Endothelial cell of umbilical vein (primary cell): Measurements from ENCODE around the gene SEC11A. TPM values are rescaled to one million over a fixed set of nuclear protein-coding genes. Genes with fewer than 3 reads are reported as not detected.

ENCODE experiments used
- BruUV-seq: library from RNA; stranded (reverse); fragments of 400-500 nt; replicated peaks from 2 replicates; lab custom pipeline; 2021; lab: Mats Ljungman, UMichigan
- CTCF ChIA-PET: fragments of 300-600, 350-600 bp; sonication (Branson Sonifier 250); formaldehyde crosslinking; loops from one replicate; lab custom pipeline; 2021; ENCODE audit warnings: antibody characterized with exemption, inconsistent platforms; lab: Charles Lee
- POLR2A ChIA-PET: fragments of 300-600, 350-600 bp; sonication (Branson Sonifier 250); formaldehyde crosslinking; loops from one replicate; lab custom pipeline; 2021; ENCODE audit warnings: antibody characterized with exemption, inconsistent platforms; lab: Charles Lee
- DNase-seq: peaks from one replicate; pipeline ENCODE4 v3.0.0-alpha.2; 2011; ENCODE audit warnings: low read depth, low spot score
- FAIRE-seq: peaks from 2 replicates; lab custom pipeline; 2011; peaks lifted over from hg19 to GRCh38; lab: Jason Lieb, UNC
- H2AFZ ChIP-seq: 2 replicates; pipeline ENCODE4 v1.6.0; 2012; ENCODE audit warnings: low read depth, low read length, control low read depth, inconsistent platforms
- H3K27ac ChIP-seq: 2 replicates; pipeline ENCODE4 v1.5.1; 2011; ENCODE audit warnings: low read depth, mild to moderate bottlenecking, control low read depth, low read length, moderate library complexity; ENCODE audit not compliant: insufficient read depth
- H3K27me3 ChIP-seq, 2 experiments: 2 replicates each; pipeline versions ENCODE4 v1.6.0 to v1.6.1; 2011; ENCODE audit warnings: low read length in 2 of 2, mixed read lengths in 1 of 2; ENCODE audit not compliant: control insufficient read depth in 2 of 2, insufficient read depth in 2 of 2
- H3K36me3 ChIP-seq, 2 experiments: 2 replicates in 1 of 2; 3 replicates in 1 of 2; pipeline ENCODE4 v1.5.1; 2011; ENCODE audit warnings: low read length in 2 of 2, mild to moderate bottlenecking in 1 of 2, moderate library complexity in 1 of 2; ENCODE audit not compliant: control insufficient read depth in 2 of 2, insufficient read depth in 2 of 2; ENCODE audit errors: extremely low read depth in 1 of 2
- H3K4me1 ChIP-seq: 3 replicates; pipeline ENCODE4 v1.5.1; 2011; ENCODE audit warnings: mild to moderate bottlenecking, low read length; ENCODE audit not compliant: control insufficient read depth, insufficient read depth; ENCODE audit errors: extremely low read depth
- H3K4me2 ChIP-seq: 2 replicates; pipeline ENCODE4 v1.6.1; 2011; ENCODE audit warnings: low read length, control low read depth, mixed read lengths; ENCODE audit not compliant: insufficient read depth
- H3K4me3 ChIP-seq, 3 experiments: fragments of 200-600 bp in 1 of 3; sonication (generic), shearing (Covaris generic) in 1 of 3; replicated peaks in 1 of 3; 2 replicates each; pipeline ENCODE4 v1.5.1; 2011 to 2016; ENCODE audit warnings: control low read depth in 3 of 3, low read length in 3 of 3, mild to moderate bottlenecking in 2 of 3, inconsistent platforms in 1 of 3, low read depth in 1 of 3, moderate library complexity in 1 of 3; ENCODE audit not compliant: insufficient read depth in 1 of 3
- H3K79me2 ChIP-seq: 2 replicates; pipeline ENCODE4 v1.6.0; 2012; ENCODE audit warnings: low read length, inconsistent platforms; ENCODE audit not compliant: control insufficient read depth, insufficient read depth
- H3K9ac ChIP-seq: replicated peaks from 2 replicates; pipeline ENCODE3; 2011; ENCODE audit warnings: low read length, control low read depth; ENCODE audit not compliant: insufficient read depth; ENCODE audit errors: extremely low read depth
- H3K9me1 ChIP-seq: replicated peaks from 3 replicates; pipeline ENCODE4 v1.6.0; 2011; ENCODE audit warnings: mild to moderate bottlenecking, low read length; ENCODE audit not compliant: control insufficient read depth, insufficient read depth; ENCODE audit errors: extremely low read depth
- H3K9me3 ChIP-seq: replicated peaks from 2 replicates; pipeline ENCODE4 v1.5.1; 2012; ENCODE audit warnings: low read length, inconsistent platforms; ENCODE audit not compliant: control insufficient read depth, insufficient read depth
- H4K20me1 ChIP-seq: replicated peaks from 2 replicates; pipeline ENCODE3; 2011; ENCODE audit warnings: mild to moderate bottlenecking, low read length; ENCODE audit not compliant: control insufficient read depth, insufficient read depth; ENCODE audit errors: extremely low read depth
- EZH2 ChIP-seq: IDR thresholded peaks from 2 replicates; pipeline ENCODE4 v1.6.1; 2012; ENCODE audit warnings: borderline replicate concordance, low read depth, mild to moderate bottlenecking, moderate library complexity, low read length, inconsistent platforms; ENCODE audit not compliant: severe bottlenecking
- FOS ChIP-seq: IDR thresholded peaks from 2 replicates; pipeline ENCODE4 v1.6.1; 2011; ENCODE audit warnings: mild to moderate bottlenecking, low read length, moderate library complexity, borderline replicate concordance; ENCODE audit not compliant: insufficient read depth
- GATA2 ChIP-seq: IDR thresholded peaks from 2 replicates; pipeline ENCODE4 v1.7.0; 2011; ENCODE audit warnings: low read depth, mild to moderate bottlenecking, moderate library complexity, mixed read lengths, low read length; ENCODE audit not compliant: insufficient read length, insufficient read depth
- JUN ChIP-seq: IDR thresholded peaks from 2 replicates; pipeline ENCODE4 v1.6.1; 2011; ENCODE audit warnings: borderline replicate concordance, low read depth; ENCODE audit not compliant: insufficient read length, insufficient read depth
- MYC ChIP-seq: IDR thresholded peaks from one replicate; pipeline ENCODE4 v1.6.1; 2011; ENCODE audit warnings: mild to moderate bottlenecking, low read depth, low read length
- POLR2A ChIP-seq: IDR thresholded peaks from 2 replicates; pipeline ENCODE4 v1.6.1; 2012; ENCODE audit warnings: low read depth, mild to moderate bottlenecking, control low read depth, low read length
- POLR2AphosphoS5 ChIP-seq: IDR thresholded peaks from 2 replicates; pipeline ENCODE4 v1.6.1; 2012; ENCODE audit warnings: low read depth, mild to moderate bottlenecking, control low read depth, low read length, moderate library complexity; ENCODE audit not compliant: insufficient read depth
- dilution Hi-C: fragments of 300-500 bp; cut with MboI; formaldehyde crosslinking; loops from one replicate; pipeline ENCODE4 v1.15.0; 2019; ENCODE audit warnings: low sequenced_read_pairs; ENCODE audit not compliant: extremely low pct_ligation_motif_present
- intact Hi-C: fragments of 100-400 bp; cut with micrococcal nuclease; formaldehyde crosslinking; loops from one replicate; pipeline ENCODE4 v1.10.0; 2022
- polyA plus RNA-seq, 4 experiments: library from polyadenylated mRNA; depleted of rRNA in 3 of 4; stranded (reverse) in 3 of 4; unstranded in 1 of 4; fragments of >200 nt; gene quantifications; 2 replicates each; pipeline versions ENCODE4 v1.2.1 to v1.2.3, GENCODE V29; 2011 to 2012; ENCODE audit warnings: missing spikeins in 1 of 4
- total RNA-seq: library from RNA; stranded (reverse); gene quantifications from 2 replicates; pipeline ENCODE4 v1.2.3, GENCODE V29; 2021
- TF ChIP-seq, protein P1 (sequence below), 2 donors: IDR thresholded peaks; 1 replicate in 1 of 2; 2 replicates in 1 of 2; pipeline ENCODE4 v1.5.1; 2011; ENCODE audit warnings: low read length in 2 of 2, mild to moderate bottlenecking in 2 of 2, moderate library complexity in 2 of 2, control low read depth in 1 of 2, inconsistent platforms in 1 of 2, low read depth in 1 of 2; ENCODE audit not compliant: insufficient read depth in 1 of 2; ENCODE audit errors: extremely low read depth in 1 of 2
- TF ChIP-seq, protein P2 (sequence below): IDR thresholded peaks from 2 replicates; pipeline ENCODE4 v1.6.1; 2011; ENCODE audit not compliant: insufficient read depth, insufficient read length

The SEC11A gene
- total and polyA plus RNA-seq, 2 donors (not counting 3 experiments of a cell fraction or from before 2014, with no cell fraction given): 189 to 204 TPM

- Histone ChIP-seq H3K9me3 (no peaks in the 10 kb centered on the region), H3K27ac (no peak overlapping the region), H2AFZ (no peak overlapping the region), H3K4me1 (peaks cover 6% of the 10 kb centered on the region), H3K27me3 (no peaks in the 10 kb centered on the region), H3K4me3 (no peak overlapping the region), H3K36me3 (peaks cover 24 to 39% of the 10 kb centered on the region in 2 experiments), H3K79me2 (peaks cover 8% of the 10 kb centered on the region), H3K4me2 (no peak overlapping the region), H3K9ac (no peak overlapping the region), H4K20me1 (no peaks in the 10 kb centered on the region), H3K9me1 (no peaks in the 10 kb centered on the region)
- TF ChIP-seq FOS (no peak), POLR2AphosphoS5 (no peak), EZH2 (no peak), MYC (no peak)
- no TSS peak for BruUV-seq
- POLR2A ChIA-PET: no interaction called here
- DNase-seq (no peak), FAIRE-seq (no peak)
- intact Hi-C loops (no loop called here), dilution Hi-C loops (no loop called here)
- CTCF ChIA-PET: interaction anchor here (1.2 kb wide), 1 partner anchor 48 kb away, joined by 4 read pairs; no protein-coding TSS in a partner anchor
These were observed 68.2 kb downstream of the SEC11A start for GRCh38 chr15:84647726-84648125.

GRCh38 chr15:84645997-84646396 is 69.9 kb downstream of the SEC11A start:
- Histone ChIP-seq H3K4me1 (no peaks in the 10 kb centered on the region), H3K36me3 (peaks cover 24 to 43% of the 10 kb centered on the region in 2 experiments), H4K20me1 (no peaks in the 10 kb centered on the region), H3K79me2 (peaks cover 2% of the 10 kb centered on the region), H3K27me3 (no peaks in the 10 kb centered on the region), H3K9me1 (no peaks in the 10 kb centered on the region), H3K9ac (no peak overlapping the region), H3K27ac (no peak overlapping the region), H2AFZ (no peak overlapping the region), H3K9me3 (no peaks in the 10 kb centered on the region), H3K4me2 (no peak overlapping the region), H3K4me3 (no peak overlapping the region)
- intact Hi-C loops: no loop called here
- no TSS peak for BruUV-seq
- no peak for DNase-seq
- FAIRE-seq: no peak
- TF ChIP-seq FOS: no peak
- no peak for TF ChIP-seq EZH2
- no peak for TF ChIP-seq JUN
- no peak for TF ChIP-seq POLR2A
- TF ChIP-seq MYC: no peak
- TF ChIP-seq GATA2: no peak
- no peak for TF ChIP-seq POLR2AphosphoS5
- TF ChIP-seq, protein P1, sequence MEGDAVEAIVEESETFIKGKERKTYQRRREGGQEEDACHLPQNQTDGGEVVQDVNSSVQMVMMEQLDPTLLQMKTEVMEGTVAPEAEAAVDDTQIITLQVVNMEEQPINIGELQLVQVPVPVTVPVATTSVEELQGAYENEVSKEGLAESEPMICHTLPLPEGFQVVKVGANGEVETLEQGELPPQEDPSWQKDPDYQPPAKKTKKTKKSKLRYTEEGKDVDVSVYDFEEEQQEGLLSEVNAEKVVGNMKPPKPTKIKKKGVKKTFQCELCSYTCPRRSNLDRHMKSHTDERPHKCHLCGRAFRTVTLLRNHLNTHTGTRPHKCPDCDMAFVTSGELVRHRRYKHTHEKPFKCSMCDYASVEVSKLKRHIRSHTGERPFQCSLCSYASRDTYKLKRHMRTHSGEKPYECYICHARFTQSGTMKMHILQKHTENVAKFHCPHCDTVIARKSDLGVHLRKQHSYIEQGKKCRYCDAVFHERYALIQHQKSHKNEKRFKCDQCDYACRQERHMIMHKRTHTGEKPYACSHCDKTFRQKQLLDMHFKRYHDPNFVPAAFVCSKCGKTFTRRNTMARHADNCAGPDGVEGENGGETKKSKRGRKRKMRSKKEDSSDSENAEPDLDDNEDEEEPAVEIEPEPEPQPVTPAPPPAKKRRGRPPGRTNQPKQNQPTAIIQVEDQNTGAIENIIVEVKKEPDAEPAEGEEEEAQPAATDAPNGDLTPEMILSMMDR (IDR thresholded peaks at IDR 0.05; ENCODE audit: extremely low read depth in 1 of 2, insufficient read depth in 1 of 2, low read depth in 1 of 2, low read length in 2 of 2): no peak
- TF ChIP-seq, protein P2, sequence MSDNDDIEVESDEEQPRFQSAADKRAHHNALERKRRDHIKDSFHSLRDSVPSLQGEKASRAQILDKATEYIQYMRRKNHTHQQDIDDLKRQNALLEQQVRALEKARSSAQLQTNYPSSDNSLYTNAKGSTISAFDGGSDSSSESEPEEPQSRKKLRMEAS: no peak
- dilution Hi-C loops: no loop called here
- ChIA-PET POLR2A (no interaction called here), CTCF (interaction anchor here (1.3 kb wide), 1 partner anchor 13 kb away, joined by 3 read pairs; no protein-coding TSS in a partner anchor)
